GM12865 (cell line): Measurements from ENCODE around the gene SLC4A3.

Experiments
- DNase-seq: peaks from one replicate; pipeline ENCODE4 v3.0.0; 2010; ENCODE audit warnings: low read depth
- H3K4me3 ChIP-seq: 2 replicates; pipeline ENCODE4 v1.5.1; 2011; ENCODE audit warnings: mild to moderate bottlenecking, low read depth, low read length, control low read depth
- TF ChIP-seq, protein P1 (sequence below): IDR thresholded peaks from 2 replicates; pipeline ENCODE4 v1.5.1; 2011; ENCODE audit warnings: low read length, control low read depth, low read depth, inconsistent platforms; ENCODE audit not compliant: insufficient read depth; ENCODE audit errors: missing control alignments

The SLC4A3 gene

DNA sequence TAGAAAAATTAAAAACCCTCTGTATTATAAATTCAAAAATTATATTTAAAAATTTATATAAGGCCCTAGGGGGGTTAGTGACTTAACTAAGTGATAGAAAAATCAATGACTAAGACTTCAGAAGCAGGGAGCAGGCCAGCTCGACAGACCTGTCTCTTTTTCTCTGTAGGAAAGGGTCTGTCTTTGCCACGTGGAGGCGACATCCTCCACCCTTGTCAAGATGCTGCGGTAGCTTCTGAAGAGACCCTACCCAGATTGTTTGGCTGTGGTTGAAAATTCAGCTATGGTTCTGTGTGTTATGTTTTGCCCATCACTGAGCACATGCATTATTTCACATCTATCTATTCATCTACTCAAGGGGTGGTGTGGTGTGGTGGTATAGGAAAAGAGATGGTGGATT, 8.2 kb upstream of the SLC4A3 start:
- H3K4me3 ChIP-seq: no peak overlapping the region
- TF ChIP-seq, protein P1, sequence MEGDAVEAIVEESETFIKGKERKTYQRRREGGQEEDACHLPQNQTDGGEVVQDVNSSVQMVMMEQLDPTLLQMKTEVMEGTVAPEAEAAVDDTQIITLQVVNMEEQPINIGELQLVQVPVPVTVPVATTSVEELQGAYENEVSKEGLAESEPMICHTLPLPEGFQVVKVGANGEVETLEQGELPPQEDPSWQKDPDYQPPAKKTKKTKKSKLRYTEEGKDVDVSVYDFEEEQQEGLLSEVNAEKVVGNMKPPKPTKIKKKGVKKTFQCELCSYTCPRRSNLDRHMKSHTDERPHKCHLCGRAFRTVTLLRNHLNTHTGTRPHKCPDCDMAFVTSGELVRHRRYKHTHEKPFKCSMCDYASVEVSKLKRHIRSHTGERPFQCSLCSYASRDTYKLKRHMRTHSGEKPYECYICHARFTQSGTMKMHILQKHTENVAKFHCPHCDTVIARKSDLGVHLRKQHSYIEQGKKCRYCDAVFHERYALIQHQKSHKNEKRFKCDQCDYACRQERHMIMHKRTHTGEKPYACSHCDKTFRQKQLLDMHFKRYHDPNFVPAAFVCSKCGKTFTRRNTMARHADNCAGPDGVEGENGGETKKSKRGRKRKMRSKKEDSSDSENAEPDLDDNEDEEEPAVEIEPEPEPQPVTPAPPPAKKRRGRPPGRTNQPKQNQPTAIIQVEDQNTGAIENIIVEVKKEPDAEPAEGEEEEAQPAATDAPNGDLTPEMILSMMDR: no peak
- DNase-seq: no peak

DNA sequence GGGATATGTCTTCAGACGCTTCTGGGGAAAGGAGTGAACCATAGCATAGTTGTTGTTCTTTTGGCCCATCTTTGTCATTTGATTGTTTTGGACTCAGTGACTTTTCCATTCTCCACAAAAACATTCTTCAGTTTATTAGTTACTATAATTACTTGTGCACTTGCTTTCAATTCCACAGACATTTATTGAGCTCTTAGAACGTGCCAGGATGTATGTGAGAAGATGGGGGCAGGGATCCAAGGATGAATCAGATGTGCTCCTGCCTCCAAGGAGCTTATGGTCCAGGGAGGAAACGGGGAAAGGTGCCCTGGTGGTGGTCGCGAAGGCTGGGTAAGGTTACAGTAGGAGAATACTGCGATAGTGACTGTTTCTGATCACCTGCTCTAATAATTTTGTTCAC, 6.9 kb upstream of the SLC4A3 start:
- no peak for DNase-seq
- no peak overlapping the region for H3K4me3 ChIP-seq
- TF ChIP-seq, protein P1: no peak

DNA sequence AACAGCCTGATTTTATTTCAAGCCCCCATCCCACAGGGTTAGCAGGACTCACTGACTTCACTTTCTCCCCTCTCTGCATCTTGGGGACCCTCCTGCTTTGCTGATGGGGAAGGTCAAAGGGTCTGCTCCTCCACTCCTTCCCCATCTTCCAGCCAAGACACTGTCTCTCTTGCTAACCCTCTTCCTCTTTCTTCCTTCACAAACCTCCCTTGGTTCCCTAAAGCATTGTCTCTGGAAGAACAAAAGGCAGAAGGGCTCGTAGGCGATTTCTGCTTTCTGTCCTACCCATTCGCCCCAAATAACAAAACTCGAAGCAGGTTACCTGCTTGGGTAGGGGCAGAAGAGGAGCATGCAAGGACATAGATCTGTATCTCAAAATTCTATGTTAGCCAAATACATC, 5.5 kb upstream of the SLC4A3 start:
- no peak overlapping the region for H3K4me3 ChIP-seq
- no peak for DNase-seq
- TF ChIP-seq, protein P1: no peak

DNA sequence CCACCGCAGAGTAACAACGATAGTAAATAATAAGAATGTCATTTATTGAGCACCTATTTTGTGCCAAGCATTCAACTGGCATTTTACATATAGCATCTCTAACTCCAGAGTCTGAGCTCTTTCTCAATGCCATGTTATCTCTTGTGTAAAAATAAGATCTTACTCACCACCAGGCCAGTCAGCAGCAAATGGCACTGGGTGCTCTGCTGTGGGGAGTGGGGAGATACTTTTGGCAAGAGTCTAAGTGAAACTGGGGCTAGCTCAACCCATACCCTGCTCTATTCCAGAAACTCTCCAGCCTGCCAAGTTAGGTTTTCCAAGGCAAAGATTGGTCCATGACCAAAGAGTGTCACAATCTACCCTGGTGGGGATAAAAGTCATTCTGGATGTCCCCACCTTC, 5.0 kb upstream of the SLC4A3 start:
- no peak overlapping the region for H3K4me3 ChIP-seq
- TF ChIP-seq, protein P1: no peak
- DNase-seq: no peak

DNA sequence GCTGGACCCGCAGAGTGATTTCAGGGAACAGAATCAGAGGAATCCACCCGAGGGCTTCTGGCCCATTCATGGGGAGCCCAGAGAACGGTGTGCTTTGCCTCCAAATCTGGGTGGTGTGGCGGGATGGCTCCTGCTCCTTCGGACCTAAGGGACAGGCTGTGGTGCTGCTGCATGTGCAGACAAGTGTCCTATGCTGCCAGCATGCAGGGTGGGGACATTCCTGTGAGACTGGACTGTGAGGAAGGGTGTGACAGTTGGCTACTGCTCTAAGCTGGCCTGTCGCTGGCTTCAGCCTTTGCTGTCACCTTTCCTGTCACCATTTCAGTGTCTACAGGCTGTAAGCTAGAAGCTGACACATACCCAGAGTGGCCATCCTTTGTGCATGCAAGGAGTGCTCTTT, 2.9 kb upstream of the SLC4A3 start:
- DNase-seq: no peak
- TF ChIP-seq, protein P1: no peak
- no peak overlapping the region for H3K4me3 ChIP-seq

DNA sequence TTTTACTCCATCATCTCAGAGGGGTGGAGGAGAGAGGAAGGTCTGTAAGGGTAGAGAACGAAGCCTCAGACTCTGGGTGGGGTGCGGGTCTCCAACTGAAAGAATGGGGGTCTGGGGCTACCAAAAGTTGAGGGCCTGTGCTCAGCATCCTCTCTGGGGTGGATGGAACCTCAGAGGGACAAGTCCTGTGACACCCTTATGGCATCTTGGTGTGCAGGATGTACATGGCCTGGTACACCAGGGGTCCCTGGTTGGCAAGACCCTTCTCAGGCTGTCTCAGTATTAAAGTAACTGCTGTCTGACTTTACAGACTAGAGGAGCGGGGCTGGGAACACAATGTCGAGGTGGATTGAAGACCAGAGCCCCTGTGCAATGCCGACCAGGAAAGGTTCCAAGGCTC, 2.3 kb upstream of the SLC4A3 start:
- TF ChIP-seq, protein P1: no peak
- H3K4me3 ChIP-seq: no peak overlapping the region
- DNase-seq: no peak

DNA sequence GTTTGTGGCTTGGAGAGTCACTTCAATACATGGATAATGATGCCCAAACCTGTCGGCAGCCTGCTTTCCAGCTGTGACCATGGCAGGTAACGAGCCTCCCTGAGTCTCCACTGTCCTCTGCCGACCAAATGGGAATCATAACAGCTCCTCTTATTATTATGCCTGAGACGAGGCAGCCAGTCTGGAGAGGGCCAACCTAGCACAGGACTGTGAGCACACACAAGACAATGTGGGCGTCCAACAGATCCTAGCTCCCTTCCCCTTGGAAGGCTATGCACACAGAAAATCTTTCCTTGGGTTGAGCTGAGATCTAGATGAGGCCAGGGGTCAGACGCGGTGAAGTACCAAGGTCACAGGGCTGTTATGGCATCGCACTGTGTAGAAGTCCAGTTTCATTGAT, 890 bp upstream of the SLC4A3 start:
- TF ChIP-seq, protein P1: no peak
- no peak for DNase-seq
- no peak overlapping the region for H3K4me3 ChIP-seq
